Tongue (tissue), 2 donors: ENCODE measurements around the gene RAD51B. TPM values are rescaled to one million over a fixed set of nuclear protein-coding genes. Genes with fewer than 3 reads are reported as not detected.

ENCODE experiments used
- DNase-seq: peaks from one replicate; pipeline ENCODE4 v3.0.0-alpha.2; 2015
- total RNA-seq: library from RNA; depleted of rRNA; stranded (reverse); fragments of >200 nt; gene quantifications from one replicate; pipeline ENCODE4 v1.2.3, GENCODE V29; 2014

RAD51B gene
- total RNA-seq, 1 donor from 2014 or later, result 37.8 TPM

DNA sequence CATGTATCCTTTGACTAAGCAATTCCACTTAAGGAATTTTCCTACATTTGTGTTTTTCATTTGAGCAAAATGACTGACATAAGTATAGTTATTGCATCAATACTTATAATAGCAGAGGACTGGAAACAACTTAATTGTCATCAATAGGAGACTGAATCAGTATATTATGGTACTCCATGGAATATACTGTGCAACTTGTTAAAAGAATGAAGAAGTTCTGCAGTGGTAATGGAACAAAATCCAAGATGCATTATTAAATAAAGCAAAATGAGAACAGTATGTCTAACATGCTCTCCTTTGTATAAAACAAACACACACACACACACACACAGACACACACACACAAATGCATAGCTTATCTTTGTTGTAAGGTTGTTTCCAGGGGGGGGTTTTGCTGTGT is 303.1 kb downstream of the RAD51B start:
- DNase-seq, result no peak

GRCh38 chr14:68124050-68124449 is 304.5 kb downstream of the RAD51B start:
- no peak for DNase-seq

- peak; percentile 84 for DNase-seq
These were observed 305.6 kb downstream of the RAD51B start for GRCh38 chr14:68124979-68125731.

DNA sequence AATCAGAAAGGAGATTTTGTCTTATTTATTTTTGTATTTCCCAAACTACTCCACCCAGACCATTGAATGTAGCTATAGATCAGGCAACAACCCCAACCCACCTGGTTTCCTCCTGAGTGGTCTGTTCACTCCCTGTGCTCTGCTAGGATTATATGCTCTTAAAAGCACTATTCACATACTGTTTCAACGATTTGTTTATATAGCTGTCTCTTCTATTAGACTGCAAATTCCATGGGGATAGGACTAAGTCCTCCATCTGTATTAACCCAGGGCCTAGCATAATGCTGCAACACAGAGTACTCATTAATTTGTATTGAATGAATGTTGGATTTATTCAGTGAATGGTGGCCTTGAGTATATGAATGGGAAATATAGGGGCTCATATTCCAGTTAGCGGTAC is 307.6 kb downstream of the RAD51B start:
- no peak for DNase-seq

- no peak for DNase-seq
These were observed 312.3 kb downstream of the RAD51B start for GRCh38 chr14:68131907-68132306.

- no peak for DNase-seq
These were observed 313.1 kb downstream of the RAD51B start for GRCh38 chr14:68132563-68133121.

- no peak for DNase-seq
These were observed 314.3 kb downstream of the RAD51B start for GRCh38 chr14:68133856-68134255.

GRCh38 chr14:68135028-68135427 is 315.4 kb downstream of the RAD51B start:
- DNase-seq, result no peak

DNA sequence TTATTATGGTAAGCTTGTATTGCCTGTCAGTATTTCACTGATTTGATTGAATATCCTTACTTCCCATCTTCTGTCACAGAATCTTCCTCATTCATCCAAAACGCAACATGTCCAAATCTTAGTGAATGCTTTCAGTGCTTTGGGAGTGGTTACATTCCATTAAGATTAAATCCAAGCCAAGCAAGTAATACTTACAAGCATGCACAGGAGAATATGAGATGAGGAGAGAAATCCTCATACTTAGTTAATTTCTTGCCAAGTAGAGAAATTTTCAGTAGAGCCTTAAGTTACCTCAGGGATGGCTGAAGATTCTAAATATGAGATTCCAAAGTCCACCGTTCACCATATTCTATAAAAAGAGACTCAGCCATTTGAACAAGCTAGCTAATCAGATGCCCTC is 316.0 kb downstream of the RAD51B start:
- DNase-seq, result no peak

- DNase-seq, result peak; percentile 95
These were observed 318.4 kb downstream of the RAD51B start for GRCh38 chr14:68137704-68138619.

GRCh38 chr14:68139431-68140075 is 320.0 kb downstream of the RAD51B start:
- DNase-seq, result peak; percentile 45

GRCh38 chr14:68140076-68140741 is 320.6 kb downstream of the RAD51B start:
- DNase-seq, result peak; percentile 94

- no peak for DNase-seq
These were observed 321.2 kb downstream of the RAD51B start for GRCh38 chr14:68140806-68141205.

- DNase-seq, result peak; percentile 50
These were observed 321.9 kb downstream of the RAD51B start for GRCh38 chr14:68141281-68142088.

DNA sequence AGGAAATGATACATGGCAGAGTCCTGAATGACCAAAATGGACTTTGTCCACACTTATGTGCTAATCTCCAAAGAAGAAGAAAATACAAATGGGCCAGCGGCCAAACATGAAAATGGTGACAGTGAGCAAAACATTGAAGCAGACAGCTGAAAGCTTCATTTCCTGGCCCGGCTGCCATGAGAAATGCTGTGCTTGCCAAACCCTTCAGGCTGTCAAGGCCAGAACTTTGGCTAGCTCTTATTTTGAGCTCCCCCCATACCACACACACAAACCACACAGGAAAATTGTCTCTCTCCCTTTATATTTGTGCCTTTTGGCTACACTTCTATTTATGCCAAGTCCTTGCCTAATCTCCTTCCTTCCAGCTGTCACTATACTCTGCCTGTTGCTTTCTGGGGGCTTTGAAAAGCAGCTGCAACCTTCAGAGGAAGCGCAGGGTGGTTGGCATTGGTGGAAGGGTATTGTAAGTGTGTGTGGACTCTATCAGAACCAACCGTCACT is 323.8 kb downstream of the RAD51B start:
- peak; percentile 97 for DNase-seq

DNA sequence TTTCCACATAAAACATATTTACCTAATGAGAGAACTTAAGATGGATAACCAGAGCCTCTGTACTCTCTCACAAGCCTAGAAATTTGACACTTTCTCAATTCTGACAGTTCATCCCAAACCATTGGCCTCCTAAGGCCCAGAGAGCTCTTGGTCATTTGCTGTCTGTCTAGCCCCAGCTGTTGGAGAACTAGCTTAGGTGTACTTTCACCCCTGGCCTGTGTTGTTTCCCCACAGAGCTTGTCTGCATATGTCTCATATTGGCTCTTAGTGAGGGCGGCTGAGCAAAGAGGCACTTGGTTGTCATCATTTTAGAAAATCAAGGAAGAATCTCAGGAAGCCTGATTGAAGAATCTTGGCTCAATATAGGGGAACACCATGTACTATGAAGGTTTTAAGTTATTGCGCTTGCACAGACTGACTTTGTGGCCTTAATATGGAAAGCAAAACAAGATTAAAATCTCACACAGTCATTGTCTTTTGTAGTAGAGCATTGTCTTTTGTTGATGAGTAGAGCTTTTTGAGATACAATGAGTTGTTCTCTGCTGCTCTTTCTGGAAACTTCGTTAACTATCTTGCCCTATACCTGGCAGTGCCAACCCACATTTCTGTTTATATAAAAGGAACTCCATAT is 324.6 kb downstream of the RAD51B start:
- DNase-seq, result peak; percentile 90

DNA sequence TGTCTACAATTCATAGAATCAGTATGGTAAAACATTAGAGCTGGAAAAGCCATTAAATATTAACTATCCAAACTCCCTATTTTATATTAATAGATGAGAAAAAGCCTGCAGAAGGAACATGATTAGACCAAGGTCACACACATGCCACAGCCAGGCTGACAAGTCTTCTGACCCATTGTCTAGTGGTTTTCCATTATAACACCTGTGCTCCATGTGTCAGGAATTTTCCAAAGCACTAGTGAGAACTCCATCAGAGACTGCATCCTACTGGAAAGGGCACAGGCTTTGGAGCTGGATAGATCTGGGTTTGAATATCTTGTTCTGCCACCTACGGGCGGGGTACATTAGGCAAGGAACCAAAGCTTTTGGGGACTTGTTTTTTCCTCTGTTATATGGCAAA is 325.5 kb downstream of the RAD51B start:
- peak; percentile 18 for DNase-seq

- DNase-seq, result peak; percentile 20
These were observed 326.0 kb downstream of the RAD51B start for GRCh38 chr14:68145539-68145938.

GRCh38 chr14:68146818-68147217 is 327.2 kb downstream of the RAD51B start:
- peak; percentile 82 for DNase-seq

GRCh38 chr14:68147303-68147702 is 327.7 kb downstream of the RAD51B start:
- DNase-seq, result peak; percentile 79
